ENCODE data around the gene TMEM117.

The TMEM117 gene
- 2.9 to 7.1 (median 5.2) reads per million in 9 experiments for total RNA-seq

DNA sequence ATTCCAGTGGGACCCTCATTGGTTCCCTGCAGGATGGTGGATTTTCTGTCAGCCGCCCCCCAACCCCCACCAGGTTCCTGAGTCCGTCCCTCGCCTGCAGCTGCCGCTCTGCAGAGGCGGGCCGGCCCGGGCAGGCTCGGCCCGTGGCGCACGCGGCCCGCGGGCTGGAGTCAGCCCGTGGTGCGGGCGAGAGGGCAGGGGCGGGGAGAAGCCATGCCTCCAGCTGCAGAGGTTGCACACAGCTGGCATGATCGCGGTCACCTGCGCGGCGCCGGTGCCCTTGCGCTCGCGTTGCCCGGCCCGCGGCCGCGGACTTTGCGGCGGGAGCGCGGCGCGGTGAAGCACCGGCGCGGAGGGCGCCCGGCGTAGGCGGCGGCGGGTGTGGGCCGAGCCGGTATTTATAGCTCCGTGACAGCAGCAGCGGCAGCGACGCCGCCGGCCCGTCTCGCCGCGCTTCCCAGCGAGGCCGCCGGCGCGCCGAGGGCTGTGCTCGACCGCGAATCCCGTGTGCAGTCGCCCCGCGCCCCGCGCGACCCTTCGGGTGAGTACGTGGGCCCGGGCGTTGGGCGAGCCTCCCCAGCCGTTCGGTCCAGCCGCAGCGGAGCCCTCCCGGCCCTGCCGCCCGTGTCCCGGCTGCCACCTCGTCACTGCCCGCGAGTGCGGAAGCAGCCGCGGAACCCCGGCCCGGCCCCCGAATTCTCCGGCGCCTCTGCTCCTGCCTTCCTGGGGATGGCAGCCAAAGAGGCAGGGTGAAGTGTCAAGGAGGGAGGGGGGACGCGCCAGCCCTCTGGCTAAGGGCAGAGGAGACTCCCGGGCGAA, at the start of gene TMEM117:
TSS of gene TMEM117 (plus strand) at position 426 of the 819 bp plus-strand sequence.
- H3K4me1 Mint-ChIP-seq (ENCODE audit: low read depth in 2 of 2), result peaks cover 27 to 30% of the 10 kb centered on the region in 2 donors
- no peaks in the 10 kb centered on the region for H3K9me3 Mint-ChIP-seq
- H3K36me3 Mint-ChIP-seq (ENCODE audit: insufficient read depth), result peaks cover 8% of the 10 kb centered on the region
- no peaks in the 10 kb centered on the region for H3K27me3 Mint-ChIP-seq
- peak within 1 kb of the TSS; percentile 78 to 92 for H3K27ac Mint-ChIP-seq
- ATAC-seq (replicated peaks) (peak; percentile 69), DNase-seq (peak; percentile 50 to 62 (median 52))
- peak within 1 kb of the TSS; percentile 70 to 84 for H3K4me3 Mint-ChIP-seq

DNA sequence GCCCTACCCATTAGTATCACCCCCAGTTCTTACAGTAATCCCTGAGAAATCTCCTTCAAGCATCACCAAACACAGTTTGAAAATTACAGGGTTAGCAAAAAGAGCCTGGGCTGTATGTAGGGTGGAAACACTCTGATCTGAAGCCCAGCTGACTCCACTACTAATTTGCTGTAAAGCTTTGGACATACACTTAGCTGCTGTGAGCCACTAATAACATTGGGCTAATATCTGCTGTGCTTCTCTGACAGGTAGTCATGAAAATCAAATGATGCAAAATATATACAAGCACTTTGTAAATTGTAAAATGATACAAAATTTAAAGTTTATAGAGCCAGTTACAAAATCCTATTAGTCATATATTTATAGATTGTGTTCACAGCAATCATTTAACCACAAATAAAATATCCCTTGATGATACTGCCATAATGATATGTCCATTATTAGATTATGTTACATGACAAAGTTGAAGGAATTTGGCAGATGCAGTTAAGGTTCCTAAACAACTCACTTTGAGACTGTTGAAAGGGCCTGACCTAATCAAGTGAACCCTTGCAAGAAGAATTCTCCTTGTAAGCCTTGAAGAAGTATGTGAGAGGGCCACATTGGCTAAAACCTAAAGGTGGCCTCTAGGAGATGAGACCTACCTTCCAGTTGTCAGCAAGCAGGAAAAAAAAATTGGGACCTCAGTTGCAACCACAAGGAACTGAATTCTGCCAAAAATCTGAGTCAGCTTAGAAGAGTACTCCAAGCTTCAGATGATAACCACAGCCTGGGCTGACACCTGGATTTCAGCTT, 48.8 kb upstream of the TMEM117 start:
- Mint-ChIP-seq H3K4me1 (ENCODE audit: low read depth in 2 of 2) (peaks cover 2 to 4% of the 10 kb centered on the region in 2 donors), H3K9me3 (no peaks in the 10 kb centered on the region), H3K36me3 (ENCODE audit: insufficient read depth) (peaks cover 47% of the 10 kb centered on the region), H3K27me3 (no peaks in the 10 kb centered on the region), H3K27ac (peak overlapping the region in 1 of 2 donors; percentile 41), H3K4me3 (no peak overlapping the region)
- no peak for DNase-seq
- ATAC-seq (replicated peaks), result no peak

DNA sequence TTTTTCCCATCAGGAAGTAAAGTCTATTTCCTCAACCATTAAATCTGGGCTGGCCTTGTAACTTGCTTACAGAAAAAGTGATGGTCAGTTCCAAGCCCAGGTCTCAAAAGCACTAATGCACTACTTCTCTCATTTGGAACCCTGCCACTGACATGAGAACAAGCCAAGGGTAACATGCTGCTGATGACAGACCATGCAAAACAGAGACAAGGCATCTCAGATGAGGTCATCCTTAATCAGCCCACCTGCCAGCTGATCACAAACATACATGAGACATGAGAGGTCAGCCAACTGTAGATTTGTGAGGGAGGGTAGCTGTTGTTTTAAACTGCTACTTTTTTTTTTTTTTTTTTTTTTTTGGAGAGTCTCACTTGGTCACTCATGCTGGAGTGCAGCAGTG, 45.9 kb upstream of the TMEM117 start:
- ATAC-seq (replicated peaks) (no peak), DNase-seq (no peak)
- no peaks in the 10 kb centered on the region for H3K27me3 Mint-ChIP-seq
- H3K9me3 Mint-ChIP-seq, result no peaks in the 10 kb centered on the region
- no peak overlapping the region for H3K4me3 Mint-ChIP-seq
- peaks cover 36% of the 10 kb centered on the region for H3K36me3 Mint-ChIP-seq (ENCODE audit: insufficient read depth)
- H3K4me1 Mint-ChIP-seq (ENCODE audit: low read depth in 2 of 2), result peaks cover 2 to 4% of the 10 kb centered on the region in 2 donors
- H3K27ac Mint-ChIP-seq, result peak overlapping the region in 1 of 2 donors; percentile 35

DNA sequence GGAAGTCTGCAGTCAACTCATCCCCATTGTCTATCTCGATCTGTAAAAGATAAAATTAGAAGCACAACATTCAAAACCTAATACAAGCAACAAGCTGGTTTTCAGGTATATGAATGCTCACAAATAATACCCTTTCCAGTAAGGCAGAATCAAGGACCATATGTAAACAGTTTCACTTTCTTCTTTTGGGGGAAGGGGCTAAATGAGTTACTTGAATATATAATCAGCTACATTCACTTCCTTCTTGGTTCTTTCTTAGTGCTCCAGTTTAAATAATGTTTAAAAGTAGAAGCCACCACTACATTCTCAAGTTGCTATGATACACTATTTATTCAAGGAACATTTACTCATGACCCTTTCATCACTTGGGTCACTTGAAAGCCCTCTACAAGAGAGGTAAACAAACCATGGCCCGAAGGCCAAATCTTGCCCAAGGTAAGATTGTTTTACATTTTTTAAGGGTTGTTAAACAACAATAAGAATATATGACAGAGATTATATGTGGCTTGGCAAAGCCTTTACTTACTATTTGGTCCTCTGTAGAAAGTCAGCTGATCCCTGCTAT, 40.1 kb upstream of the TMEM117 start:
- no peak for DNase-seq
- no peak overlapping the region for H3K27ac Mint-ChIP-seq
- peaks cover 66% of the 10 kb centered on the region for H3K36me3 Mint-ChIP-seq (ENCODE audit: insufficient read depth)
- H3K4me1 Mint-ChIP-seq (ENCODE audit: low read depth in 2 of 2), result peaks cover 2 to 4% of the 10 kb centered on the region in 2 donors
- no peaks in the 10 kb centered on the region for H3K27me3 Mint-ChIP-seq
- no peaks in the 10 kb centered on the region for H3K9me3 Mint-ChIP-seq
- ATAC-seq (replicated peaks), result no peak
- H3K4me3 Mint-ChIP-seq, result no peak overlapping the region

DNA sequence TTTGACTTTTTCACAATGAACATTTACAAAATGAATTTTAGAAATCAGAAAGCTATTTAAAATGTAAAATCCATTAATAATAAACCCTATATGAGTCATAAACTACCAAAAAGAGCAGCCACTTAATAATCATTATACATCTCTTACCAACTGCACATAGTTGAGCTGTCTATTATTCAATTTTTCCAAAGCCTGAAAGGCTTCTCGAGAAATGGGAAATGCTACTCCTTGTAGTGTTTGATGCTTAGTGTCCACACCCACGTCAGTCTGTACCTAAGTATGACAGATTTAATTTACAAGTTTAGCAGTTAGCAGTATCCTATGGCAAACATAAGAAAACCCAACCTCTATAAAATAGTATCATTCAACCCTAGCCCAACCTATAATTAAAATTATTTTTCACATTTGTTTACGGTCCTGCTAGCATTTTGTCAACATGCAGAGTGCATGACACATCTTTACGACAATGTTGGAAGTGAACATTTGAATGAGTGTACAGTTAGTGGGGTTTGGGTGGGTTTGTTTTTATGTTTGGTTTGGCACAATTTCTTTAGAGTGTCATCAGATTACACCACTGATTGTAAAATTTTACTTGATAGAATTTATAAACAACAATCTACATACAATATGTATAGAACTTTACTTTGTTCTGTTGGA, 38.2 kb upstream of the TMEM117 start:
- DNase-seq (no peak), ATAC-seq (replicated peaks) (no peak)
- H3K9me3 Mint-ChIP-seq, result no peaks in the 10 kb centered on the region
- no peak overlapping the region for H3K27ac Mint-ChIP-seq
- no peaks in the 10 kb centered on the region for H3K27me3 Mint-ChIP-seq
- peaks cover 85% of the 10 kb centered on the region for H3K36me3 Mint-ChIP-seq (ENCODE audit: insufficient read depth)
- no peak overlapping the region for H3K4me3 Mint-ChIP-seq
- H3K4me1 Mint-ChIP-seq (ENCODE audit: low read depth in 2 of 2), result no peaks in the 10 kb centered on the region

DNA sequence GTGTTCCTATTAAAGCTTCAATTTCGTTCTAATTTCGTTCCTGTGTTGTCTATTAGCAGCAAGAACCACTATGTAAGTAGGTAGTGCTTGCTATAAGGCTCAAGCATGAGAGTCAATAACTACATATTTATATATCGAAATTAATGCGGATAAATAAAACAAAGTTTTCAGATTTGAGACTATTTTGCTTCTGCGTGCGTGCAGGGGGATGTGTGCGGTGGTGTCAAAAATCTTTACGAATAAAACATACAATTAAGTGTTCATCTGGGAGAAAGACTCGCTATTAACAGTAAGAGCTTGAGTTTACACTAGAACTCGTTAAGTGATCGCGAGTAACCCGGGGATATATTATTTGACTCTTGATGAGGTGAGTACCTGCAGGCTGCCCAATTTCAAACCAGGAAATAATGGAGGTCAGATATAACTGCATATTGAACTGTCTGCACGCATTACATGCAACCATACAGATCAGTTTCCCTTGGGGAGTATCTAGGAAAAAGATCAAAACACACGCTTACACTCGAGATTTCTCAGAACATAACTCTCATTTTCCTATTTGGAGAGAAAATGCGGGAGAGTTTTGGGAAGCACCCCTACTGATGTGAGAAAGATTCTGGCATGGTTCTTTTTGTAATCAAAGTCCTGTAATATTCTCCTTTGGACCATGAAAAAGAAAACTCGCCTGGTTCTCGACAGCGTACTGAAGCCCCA, 30.6 kb upstream of the TMEM117 start:
- H3K27me3 Mint-ChIP-seq, result no peaks in the 10 kb centered on the region
- H3K4me1 Mint-ChIP-seq (ENCODE audit: low read depth in 2 of 2), result peaks cover 14 to 29% of the 10 kb centered on the region in 2 donors
- peaks cover 61% of the 10 kb centered on the region for H3K36me3 Mint-ChIP-seq (ENCODE audit: insufficient read depth)
- ATAC-seq (replicated peaks), result peak; percentile 18
- peak overlapping the region; percentile 98 to 100 for H3K27ac Mint-ChIP-seq
- no peaks in the 10 kb centered on the region for H3K9me3 Mint-ChIP-seq
- peak overlapping the region; percentile 90 to 99 for H3K4me3 Mint-ChIP-seq
- DNase-seq, result peak in 1 of 3 experiments; percentile 13

DNA sequence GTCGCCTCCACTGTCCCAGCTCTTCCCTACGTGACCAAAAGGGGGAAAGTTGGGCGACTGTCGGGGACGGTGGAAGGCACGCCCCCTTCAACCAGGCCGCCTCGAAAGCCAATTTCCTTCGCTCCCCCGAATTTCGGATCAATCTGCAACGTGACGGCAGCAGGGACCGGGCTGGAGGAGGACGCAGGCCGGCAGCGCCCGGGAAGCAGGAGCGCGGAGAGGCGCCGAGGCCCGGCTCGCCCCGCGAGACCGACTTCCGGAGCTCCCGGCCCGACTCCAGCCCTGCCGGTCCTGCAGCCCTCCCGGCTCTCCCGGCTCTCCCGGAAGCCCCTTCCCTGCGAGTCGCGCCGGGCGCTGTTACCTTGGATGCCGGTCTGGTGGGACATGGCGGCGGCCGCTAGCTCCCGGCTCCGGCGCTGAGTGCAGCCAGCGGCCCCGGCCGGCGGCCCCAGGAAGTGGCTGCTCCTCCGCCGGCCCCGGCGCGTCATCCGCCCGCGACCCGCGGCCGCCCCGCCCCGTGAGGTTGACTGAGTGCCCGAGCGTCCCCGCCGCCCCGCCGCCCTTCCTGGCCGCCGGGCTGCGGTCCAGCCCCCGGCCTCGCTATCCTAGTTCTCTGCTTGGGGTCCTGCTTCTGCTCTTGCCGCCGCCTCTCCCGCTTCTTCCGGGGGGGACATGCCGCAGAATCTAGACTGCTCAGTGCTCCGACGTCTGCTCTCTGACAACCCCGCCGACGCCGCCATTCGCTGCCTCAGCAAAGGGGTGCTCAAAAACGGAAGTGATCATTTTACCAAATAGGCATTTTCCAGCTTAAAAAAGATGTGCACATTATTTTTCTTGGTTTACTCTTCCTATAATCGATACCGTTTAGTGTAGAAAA, 29.8 kb upstream of the TMEM117 start, which contains the start of gene TWF1:
TSS of gene TWF1 (minus strand) at position 458 of the 877 bp plus-strand sequence. CDS start at position 386, 72 bp downstream.
- Mint-ChIP-seq H3K9me3 (no peaks in the 10 kb centered on the region), H3K27ac (peak within 1 kb of the TSS; percentile 98 to 100), H3K27me3 (no peaks in the 10 kb centered on the region), H3K4me1 (ENCODE audit: low read depth in 2 of 2) (peaks cover 14 to 29% of the 10 kb centered on the region in 2 donors), H3K4me3 (peak within 1 kb of the TSS; percentile 90 to 99), H3K36me3 (ENCODE audit: insufficient read depth) (peaks cover 53% of the 10 kb centered on the region)
- DNase-seq (peak; percentile 83 to 86 (median 86)), ATAC-seq (replicated peaks) (peak; percentile 92)

DNA sequence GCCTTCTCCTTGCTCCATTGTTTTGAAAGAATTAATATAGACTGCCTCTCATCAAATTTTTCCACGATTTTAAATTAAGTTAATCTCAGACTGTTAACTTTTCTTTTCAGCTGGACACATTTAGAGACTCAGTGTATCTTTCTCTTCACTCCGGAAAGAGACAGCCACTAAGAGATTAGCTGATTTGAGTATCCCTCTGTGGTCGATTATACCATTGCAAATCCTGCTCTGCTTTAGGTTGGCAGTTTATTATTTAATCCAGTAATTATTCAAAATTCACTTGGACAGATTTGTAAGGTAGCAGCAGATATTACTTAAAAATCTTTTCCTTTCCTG, 29.2 kb upstream of the TMEM117 start:
- Mint-ChIP-seq H3K27ac (peak overlapping the region; percentile 98 to 100), H3K9me3 (no peaks in the 10 kb centered on the region), H3K4me3 (peak overlapping the region; percentile 90 to 99), H3K27me3 (no peaks in the 10 kb centered on the region), H3K36me3 (ENCODE audit: insufficient read depth) (peaks cover 47% of the 10 kb centered on the region), H3K4me1 (ENCODE audit: low read depth in 2 of 2) (peaks cover 14 to 29% of the 10 kb centered on the region in 2 donors)
- ATAC-seq (replicated peaks), result no peak
- DNase-seq, result no peak

DNA sequence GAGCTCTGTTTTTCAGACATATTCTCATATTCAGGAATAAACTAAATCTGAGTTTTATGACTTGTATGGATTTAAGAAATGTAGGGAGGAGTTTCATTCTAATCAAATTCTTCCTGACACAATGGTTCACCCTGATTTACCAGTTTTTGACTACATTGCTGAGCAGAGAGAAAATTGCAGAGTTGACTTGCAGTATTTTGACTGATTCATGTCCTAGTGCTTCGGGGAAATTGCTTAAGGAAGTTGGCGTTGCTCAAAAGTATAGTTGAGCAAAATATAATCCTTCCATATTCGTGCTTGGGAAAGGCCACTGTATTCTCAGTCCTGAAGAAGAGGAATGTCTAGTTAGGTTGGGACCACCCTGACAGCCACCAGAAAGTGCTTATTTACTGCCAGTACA, 28.5 kb upstream of the TMEM117 start:
- no peak for DNase-seq
- Mint-ChIP-seq H3K36me3 (ENCODE audit: insufficient read depth) (peaks cover 40% of the 10 kb centered on the region), H3K27me3 (no peaks in the 10 kb centered on the region), H3K4me3 (peak overlapping the region; percentile 90 to 99), H3K27ac (peak overlapping the region; percentile 98 to 100), H3K4me1 (ENCODE audit: low read depth in 2 of 2) (peaks cover 14 to 29% of the 10 kb centered on the region in 2 donors), H3K9me3 (no peaks in the 10 kb centered on the region)
- no peak for ATAC-seq (replicated peaks)

DNA sequence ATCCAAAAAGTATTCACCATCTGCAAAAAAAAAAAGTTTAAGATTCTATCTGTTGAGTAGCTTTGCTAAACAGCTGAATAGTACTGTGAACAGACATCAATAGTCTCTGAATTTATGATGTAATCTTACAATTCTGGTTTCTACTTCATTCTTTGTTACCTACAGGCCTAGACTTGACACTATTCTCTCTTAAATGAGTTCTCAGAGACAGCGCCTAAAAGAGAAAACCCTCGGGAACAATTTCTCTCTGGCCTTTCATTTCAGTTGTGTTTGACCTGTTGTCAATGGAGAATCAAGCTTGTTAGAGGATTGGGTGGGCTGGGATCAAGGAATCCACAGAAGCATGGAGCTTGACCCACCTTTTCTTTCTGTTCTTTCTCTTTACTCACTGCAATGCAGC, 23.8 kb upstream of the TMEM117 start:
- Mint-ChIP-seq H3K27ac (no peak overlapping the region), H3K36me3 (ENCODE audit: insufficient read depth) (peaks cover 4% of the 10 kb centered on the region), H3K9me3 (no peaks in the 10 kb centered on the region), H3K27me3 (peaks cover 0 to 11% of the 10 kb centered on the region in 2 donors), H3K4me3 (no peak overlapping the region), H3K4me1 (ENCODE audit: low read depth in 2 of 2) (peaks cover 3 to 8% of the 10 kb centered on the region in 2 donors)
- no peak for DNase-seq
- no peak for ATAC-seq (replicated peaks)

DNA sequence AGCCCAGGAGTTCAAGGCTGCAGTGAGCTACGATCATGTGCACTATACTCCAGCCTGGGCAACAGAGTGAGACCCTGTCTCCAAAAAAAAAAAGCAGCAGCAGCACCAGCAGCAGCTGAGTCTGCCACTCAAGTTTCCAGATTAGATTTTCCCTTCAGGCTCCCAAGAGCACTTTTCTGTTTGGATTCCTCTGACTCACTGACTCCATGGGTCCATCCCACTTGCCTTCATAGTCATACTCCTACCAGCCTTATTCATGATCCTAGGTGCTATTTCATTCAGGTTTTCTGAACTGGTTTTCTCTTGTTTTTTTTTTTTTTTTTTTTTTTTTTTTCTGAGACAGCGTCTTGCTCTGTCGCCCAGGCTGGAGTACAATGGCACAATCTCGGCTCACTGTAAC, 23.0 kb upstream of the TMEM117 start:
- Mint-ChIP-seq H3K4me1 (ENCODE audit: low read depth in 2 of 2) (peaks cover 0 to 8% of the 10 kb centered on the region in 2 donors), H3K9me3 (no peaks in the 10 kb centered on the region), H3K36me3 (ENCODE audit: insufficient read depth) (peaks cover 3% of the 10 kb centered on the region), H3K4me3 (no peak overlapping the region), H3K27ac (no peak overlapping the region), H3K27me3 (peaks cover 0 to 11% of the 10 kb centered on the region in 2 donors)
- ATAC-seq (replicated peaks) (no peak), DNase-seq (no peak)

DNA sequence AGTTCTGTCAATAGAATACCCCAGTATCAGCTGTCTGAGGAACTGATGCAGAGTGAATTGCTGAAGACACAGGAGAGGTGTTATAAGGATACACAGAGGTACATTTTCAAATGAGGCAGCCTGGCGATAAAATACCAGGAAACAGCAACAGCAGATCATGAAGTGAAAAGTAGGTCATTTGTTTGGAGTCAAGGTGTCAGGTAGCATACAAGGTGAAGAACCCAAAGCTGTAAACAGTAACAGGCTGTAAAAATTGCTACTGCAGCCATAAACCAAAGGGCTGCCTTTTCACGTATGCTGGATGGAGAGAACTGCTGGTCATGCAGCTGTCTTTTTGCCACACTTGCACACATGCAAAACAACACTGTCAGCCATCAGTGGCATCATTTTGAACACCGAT, 20.5 kb upstream of the TMEM117 start:
- no peak overlapping the region for H3K4me3 Mint-ChIP-seq
- H3K36me3 Mint-ChIP-seq (ENCODE audit: insufficient read depth), result peaks cover 3% of the 10 kb centered on the region

More for the DNA sequence above, 20.5 kb upstream of the TMEM117 start:
- H3K27me3 Mint-ChIP-seq, result peaks cover 0 to 16% of the 10 kb centered on the region in 2 donors
- H3K9me3 Mint-ChIP-seq, result no peaks in the 10 kb centered on the region
- peaks cover 0 to 8% of the 10 kb centered on the region in 2 donors for H3K4me1 Mint-ChIP-seq (ENCODE audit: low read depth in 2 of 2)
- DNase-seq (no peak), ATAC-seq (replicated peaks) (peak; percentile 79)
- no peak overlapping the region for H3K27ac Mint-ChIP-seq

Data from effector memory CD8-positive, alpha-beta T cell (primary cell).